Mesendoderm (in vitro differentiated cells): ENCODE data around the gene TANC1.

ENCODE experiments used
- DNase-seq: peaks from one replicate; pipeline ENCODE4 v3.0.0; 2013
- H2AK5ac ChIP-seq: 2 replicates; pipeline ENCODE4 v1.6.1; 2013; ENCODE audit warnings: low read length, inconsistent platforms
- H2BK120ac ChIP-seq: 2 replicates; pipeline ENCODE4 v1.6.1; 2013; ENCODE audit warnings: low read depth, mild to moderate bottlenecking, low read length, moderate library complexity, mixed read lengths
- H2BK15ac ChIP-seq: replicated peaks from 2 replicates; pipeline ENCODE4 v1.6.1; 2013; ENCODE audit warnings: low read depth, mild to moderate bottlenecking, moderate library complexity
- H2BK5ac ChIP-seq: 2 replicates; pipeline ENCODE4 v1.6.1; 2013; ENCODE audit warnings: low read length, inconsistent platforms
- H3K18ac ChIP-seq: 2 replicates; pipeline ENCODE4 v1.6.1; 2013; ENCODE audit warnings: mild to moderate bottlenecking, low read length, mixed read lengths
- H3K23ac ChIP-seq: one replicate; pipeline ENCODE4 v1.6.1; 2013; ENCODE audit warnings: low read length
- H3K27ac ChIP-seq: 2 replicates; pipeline ENCODE4 v1.5.1; 2013; ENCODE audit warnings: low read depth, mild to moderate bottlenecking, inconsistent platforms, low read length, moderate library complexity
- H3K27me3 ChIP-seq: 2 replicates; pipeline ENCODE4 v1.6.1; 2013; ENCODE audit warnings: low read length, control low read depth, mild to moderate bottlenecking, inconsistent platforms; ENCODE audit not compliant: insufficient read depth, poor library complexity
- H3K36me3 ChIP-seq: 2 replicates; pipeline ENCODE4 v1.6.1; 2013; ENCODE audit warnings: low read length, inconsistent platforms; ENCODE audit not compliant: control insufficient read depth, insufficient read depth
- H3K4ac ChIP-seq: one replicate; pipeline ENCODE4 v1.6.1; 2013; ENCODE audit warnings: low read depth, mild to moderate bottlenecking, low read length, moderate library complexity
- H3K4me1 ChIP-seq: 2 replicates; pipeline ENCODE4 v1.6.1; 2013; ENCODE audit warnings: low read depth, low read length, inconsistent platforms; ENCODE audit not compliant: control insufficient read depth
- H3K4me2 ChIP-seq: 2 replicates; pipeline ENCODE4 v1.6.1; 2013; ENCODE audit warnings: low read length
- H3K4me3 ChIP-seq: 2 replicates; pipeline ENCODE4 v1.5.1; 2013; ENCODE audit warnings: mild to moderate bottlenecking, low read length
- H3K56ac ChIP-seq: one replicate; pipeline ENCODE4 v1.6.1; 2013; ENCODE audit warnings: low read length
- H3K79me1 ChIP-seq: 2 replicates; pipeline ENCODE4 v1.6.1; 2013; ENCODE audit warnings: low read length, inconsistent platforms
- H3K79me2 ChIP-seq: 2 replicates; pipeline ENCODE4 v1.6.1; 2013; ENCODE audit warnings: mild to moderate bottlenecking, low read length; ENCODE audit not compliant: control insufficient read depth, insufficient read depth
- H3K9ac ChIP-seq: 2 replicates; pipeline ENCODE4 v1.6.1; 2013; ENCODE audit warnings: low read length, inconsistent platforms
- H4K5ac ChIP-seq: one replicate; pipeline ENCODE4 v1.6.1; 2013; ENCODE audit warnings: low read length
- H4K8ac ChIP-seq: one replicate; pipeline ENCODE4 v1.6.1; 2013; ENCODE audit warnings: low read depth, mild to moderate bottlenecking, control low read depth, low read length, moderate library complexity
- WGBS: extraction: QIAGEN DNeasy Blood & Tissue Kit; methylation state at CpG from one replicate; pipeline ENCODE4 v1.1.7; 2013; ENCODE audit warnings: low lambda C conversion rate, missing lambda C conversion rate; ENCODE audit not compliant: insufficient coverage; ENCODE audit errors: extremely low coverage; 5-methylcytosine and 5-hydroxymethylcytosine counted together

The TANC1 gene

GRCh38 chr2:159249990-159250715 lies 281.7 kb downstream of the TANC1 start:
- no peak overlapping the region for H3K9ac ChIP-seq
- no peak overlapping the region for H3K18ac ChIP-seq
- H3K36me3 ChIP-seq, result no peaks in the 10 kb centered on the region
- DNase-seq, result no peak
- WGBS, result no CpG with 5 or more reads among the region's 7 CpGs
- no peak overlapping the region for H3K4ac ChIP-seq
- no peak overlapping the region for H3K4me2 ChIP-seq
- H2BK15ac ChIP-seq, result no peak overlapping the region
- H3K4me3 ChIP-seq, result no peak overlapping the region
- no peak overlapping the region for H2BK120ac ChIP-seq
- H2AK5ac ChIP-seq, result no peak overlapping the region
- no peaks in the 10 kb centered on the region for H3K79me2 ChIP-seq
- H3K27ac ChIP-seq, result no peak overlapping the region
- no peak overlapping the region for H3K56ac ChIP-seq
- no peak overlapping the region for H2BK5ac ChIP-seq
- H3K27me3 ChIP-seq, result no peaks in the 10 kb centered on the region
- no peak overlapping the region for H3K23ac ChIP-seq
- no peak overlapping the region for H4K8ac ChIP-seq
- no peaks in the 10 kb centered on the region for H3K79me1 ChIP-seq
- no peak overlapping the region for H4K5ac ChIP-seq
- no peaks in the 10 kb centered on the region for H3K4me1 ChIP-seq

- H2BK5ac ChIP-seq, result no peak overlapping the region
- H3K4me2 ChIP-seq, result no peak overlapping the region
- WGBS, result no CpG with 5 or more reads among the region's 12 CpGs
- H3K56ac ChIP-seq, result no peak overlapping the region
- H3K23ac ChIP-seq, result no peak overlapping the region
- no peak overlapping the region for H2BK15ac ChIP-seq
- no peak overlapping the region for H3K18ac ChIP-seq
- H3K9ac ChIP-seq, result no peak overlapping the region
- no peaks in the 10 kb centered on the region for H3K4me1 ChIP-seq
- H3K79me2 ChIP-seq, result no peaks in the 10 kb centered on the region
- no peaks in the 10 kb centered on the region for H3K27me3 ChIP-seq
- DNase-seq, result no peak
- no peak overlapping the region for H4K8ac ChIP-seq
- H3K36me3 ChIP-seq, result no peaks in the 10 kb centered on the region
- H3K79me1 ChIP-seq, result no peaks in the 10 kb centered on the region
- H3K4ac ChIP-seq, result no peak overlapping the region
- no peak overlapping the region for H4K5ac ChIP-seq
- no peak overlapping the region for H2AK5ac ChIP-seq
- no peak overlapping the region for H3K27ac ChIP-seq
- H3K4me3 ChIP-seq, result no peak overlapping the region
- no peak overlapping the region for H2BK120ac ChIP-seq
Observed at GRCh38 chr2:159251296-159252173, 283.1 kb downstream of the TANC1 start.

GRCh38 chr2:159252905-159253304 lies 284.5 kb downstream of the TANC1 start:
- H3K4me2 ChIP-seq, result no peak overlapping the region
- H4K5ac ChIP-seq, result no peak overlapping the region
- no peaks in the 10 kb centered on the region for H3K27me3 ChIP-seq
- H3K4me1 ChIP-seq, result no peaks in the 10 kb centered on the region
- DNase-seq, result no peak
- no peaks in the 10 kb centered on the region for H3K36me3 ChIP-seq
- H3K27ac ChIP-seq, result no peak overlapping the region
- no peaks in the 10 kb centered on the region for H3K79me2 ChIP-seq
- H3K4ac ChIP-seq, result no peak overlapping the region
- no peak overlapping the region for H2BK5ac ChIP-seq
- no peak overlapping the region for H4K8ac ChIP-seq
- no peak overlapping the region for H3K23ac ChIP-seq
- no peak overlapping the region for H2BK120ac ChIP-seq
- no peak overlapping the region for H3K9ac ChIP-seq
- H3K4me3 ChIP-seq, result no peak overlapping the region
- no peak overlapping the region for H3K56ac ChIP-seq
- H2AK5ac ChIP-seq, result no peak overlapping the region
- no peaks in the 10 kb centered on the region for H3K79me1 ChIP-seq
- H2BK15ac ChIP-seq, result no peak overlapping the region
- H3K18ac ChIP-seq, result no peak overlapping the region
- WGBS, result no CpG with 5 or more reads among the region's 4 CpGs

GRCh38 chr2:159256159-159256558 lies 287.7 kb downstream of the TANC1 start:
- no peaks in the 10 kb centered on the region for H3K27me3 ChIP-seq
- H3K79me2 ChIP-seq, result no peaks in the 10 kb centered on the region
- H3K4ac ChIP-seq, result no peak overlapping the region
- WGBS, result no CpG with 5 or more reads among the region's 2 CpGs
- no peak overlapping the region for H3K18ac ChIP-seq
- no peak overlapping the region for H3K27ac ChIP-seq
- H4K8ac ChIP-seq, result no peak overlapping the region
- no peak for DNase-seq
- no peak overlapping the region for H2BK120ac ChIP-seq
- no peaks in the 10 kb centered on the region for H3K79me1 ChIP-seq
- no peak overlapping the region for H3K4me2 ChIP-seq
- H3K23ac ChIP-seq, result no peak overlapping the region
- H3K36me3 ChIP-seq, result no peaks in the 10 kb centered on the region
- H3K4me3 ChIP-seq, result no peak overlapping the region
- H2BK15ac ChIP-seq, result no peak overlapping the region
- no peak overlapping the region for H2BK5ac ChIP-seq
- no peak overlapping the region for H4K5ac ChIP-seq
- H3K4me1 ChIP-seq, result no peaks in the 10 kb centered on the region
- no peak overlapping the region for H3K9ac ChIP-seq
- no peak overlapping the region for H3K56ac ChIP-seq
- no peak overlapping the region for H2AK5ac ChIP-seq

- no peak overlapping the region for H3K23ac ChIP-seq
- H3K27ac ChIP-seq, result no peak overlapping the region
- WGBS, result no CpG with 5 or more reads among the region's 6 CpGs
- H3K18ac ChIP-seq, result no peak overlapping the region
- no peaks in the 10 kb centered on the region for H3K4me1 ChIP-seq
- no peak overlapping the region for H2AK5ac ChIP-seq
- no peaks in the 10 kb centered on the region for H3K36me3 ChIP-seq
- H3K56ac ChIP-seq, result no peak overlapping the region
- H4K5ac ChIP-seq, result no peak overlapping the region
- no peaks in the 10 kb centered on the region for H3K79me2 ChIP-seq
- H3K4me3 ChIP-seq, result no peak overlapping the region
- H3K27me3 ChIP-seq, result no peaks in the 10 kb centered on the region
- no peak overlapping the region for H3K4ac ChIP-seq
- no peak overlapping the region for H3K9ac ChIP-seq
- H3K79me1 ChIP-seq, result no peaks in the 10 kb centered on the region
- H3K4me2 ChIP-seq, result no peak overlapping the region
- no peak overlapping the region for H2BK120ac ChIP-seq
- DNase-seq, result no peak
- H2BK5ac ChIP-seq, result no peak overlapping the region
- H2BK15ac ChIP-seq, result no peak overlapping the region
- no peak overlapping the region for H4K8ac ChIP-seq
Observed at GRCh38 chr2:159262226-159262625, 293.8 kb downstream of the TANC1 start.
